ENCODE results near the gene APRT.

- no peak for TF ChIP-seq POLR2A (IDR thresholded peaks at IDR 0.05)
- TF ChIP-seq, protein P1, sequence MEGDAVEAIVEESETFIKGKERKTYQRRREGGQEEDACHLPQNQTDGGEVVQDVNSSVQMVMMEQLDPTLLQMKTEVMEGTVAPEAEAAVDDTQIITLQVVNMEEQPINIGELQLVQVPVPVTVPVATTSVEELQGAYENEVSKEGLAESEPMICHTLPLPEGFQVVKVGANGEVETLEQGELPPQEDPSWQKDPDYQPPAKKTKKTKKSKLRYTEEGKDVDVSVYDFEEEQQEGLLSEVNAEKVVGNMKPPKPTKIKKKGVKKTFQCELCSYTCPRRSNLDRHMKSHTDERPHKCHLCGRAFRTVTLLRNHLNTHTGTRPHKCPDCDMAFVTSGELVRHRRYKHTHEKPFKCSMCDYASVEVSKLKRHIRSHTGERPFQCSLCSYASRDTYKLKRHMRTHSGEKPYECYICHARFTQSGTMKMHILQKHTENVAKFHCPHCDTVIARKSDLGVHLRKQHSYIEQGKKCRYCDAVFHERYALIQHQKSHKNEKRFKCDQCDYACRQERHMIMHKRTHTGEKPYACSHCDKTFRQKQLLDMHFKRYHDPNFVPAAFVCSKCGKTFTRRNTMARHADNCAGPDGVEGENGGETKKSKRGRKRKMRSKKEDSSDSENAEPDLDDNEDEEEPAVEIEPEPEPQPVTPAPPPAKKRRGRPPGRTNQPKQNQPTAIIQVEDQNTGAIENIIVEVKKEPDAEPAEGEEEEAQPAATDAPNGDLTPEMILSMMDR (IDR thresholded peaks at IDR 0.05 in 4 of 5, conservative IDR thresholded peaks at IDR 0.05 in 1 of 5): no peak
Measured at GRCh38 chr16:88854306-88855111, 42.8 kb upstream of the APRT start.
